UCSD-AML1 (cell line): Measurements from ENCODE around the gene SPON1.

Experiments used
- DNase-seq: peaks from one replicate; lab custom pipeline; 2025; ENCODE audit not compliant: unreplicated experiment; lab: John Stamatoyannopoulos, UW

The SPON1 gene

DNA sequence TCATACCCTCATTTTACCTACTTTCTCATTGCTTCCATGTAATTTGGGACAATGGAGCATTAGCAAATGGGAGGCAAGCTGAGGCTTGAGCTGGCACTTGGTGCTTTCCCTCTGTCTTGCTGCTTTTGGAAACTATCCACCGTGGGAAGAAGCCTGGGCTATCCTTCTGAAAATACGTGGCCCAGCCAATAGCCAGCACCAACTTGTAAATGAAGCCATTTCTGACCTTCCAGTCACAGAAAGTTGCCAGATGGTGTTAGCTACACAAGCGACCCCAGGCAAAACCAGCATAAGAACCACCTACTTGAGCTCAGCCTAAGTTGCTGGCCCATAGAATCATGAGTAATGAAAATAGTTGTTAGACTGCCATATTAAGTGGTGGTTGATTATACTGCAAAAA lies 18.5 kb upstream of the SPON1 start:
- no peak for DNase-seq

- no peak for DNase-seq
Measured at GRCh38 chr11:13944911-13945425, 17.6 kb upstream of the SPON1 start.

- no peak for DNase-seq
Measured at GRCh38 chr11:13947379-13947778, 15.1 kb upstream of the SPON1 start.

DNA sequence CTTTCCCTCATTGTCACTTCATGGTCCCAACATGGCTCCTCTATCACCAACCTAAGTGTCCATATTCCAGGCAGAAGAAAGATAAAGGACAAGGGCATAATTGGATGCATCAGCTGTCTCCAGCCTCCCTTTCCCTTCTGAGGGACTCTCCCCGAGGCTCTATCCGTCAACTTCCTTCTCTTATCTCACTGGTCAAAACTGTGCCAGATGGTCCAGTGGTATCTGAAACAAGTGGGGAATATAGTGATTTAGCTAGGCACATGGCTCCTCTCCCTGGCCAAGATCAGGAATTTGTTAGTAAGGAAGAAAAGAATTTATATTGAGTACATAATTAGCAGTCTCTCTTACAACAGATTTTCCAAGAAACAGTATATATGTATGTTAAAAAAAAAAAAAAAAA lies 12.6 kb upstream of the SPON1 start:
- no peak for DNase-seq

GRCh38 chr11:13952221-13952620 lies 10.3 kb upstream of the SPON1 start:
- DNase-seq, result no peak

DNA sequence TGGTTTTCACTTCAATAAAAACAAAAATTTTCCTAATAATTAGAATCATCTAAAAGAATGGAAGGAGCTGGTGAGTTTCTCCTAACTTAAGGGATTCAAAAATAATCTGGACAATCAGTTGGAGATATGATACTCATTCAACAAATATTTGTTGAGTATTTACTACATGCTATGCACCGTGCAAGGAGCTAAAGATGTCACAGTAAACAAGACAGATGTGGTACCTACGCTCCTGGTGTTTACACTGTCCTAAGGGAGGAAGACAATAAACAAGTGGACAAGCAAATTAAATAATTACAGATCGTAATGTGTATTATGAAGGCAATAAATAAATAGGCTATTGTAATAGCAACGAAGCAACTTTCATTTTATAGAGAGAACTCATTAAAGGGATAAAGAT lies 9.9 kb upstream of the SPON1 start:
- no peak for DNase-seq

- DNase-seq, result no peak
Measured at GRCh38 chr11:13954591-13954990, 7.9 kb upstream of the SPON1 start.

DNA sequence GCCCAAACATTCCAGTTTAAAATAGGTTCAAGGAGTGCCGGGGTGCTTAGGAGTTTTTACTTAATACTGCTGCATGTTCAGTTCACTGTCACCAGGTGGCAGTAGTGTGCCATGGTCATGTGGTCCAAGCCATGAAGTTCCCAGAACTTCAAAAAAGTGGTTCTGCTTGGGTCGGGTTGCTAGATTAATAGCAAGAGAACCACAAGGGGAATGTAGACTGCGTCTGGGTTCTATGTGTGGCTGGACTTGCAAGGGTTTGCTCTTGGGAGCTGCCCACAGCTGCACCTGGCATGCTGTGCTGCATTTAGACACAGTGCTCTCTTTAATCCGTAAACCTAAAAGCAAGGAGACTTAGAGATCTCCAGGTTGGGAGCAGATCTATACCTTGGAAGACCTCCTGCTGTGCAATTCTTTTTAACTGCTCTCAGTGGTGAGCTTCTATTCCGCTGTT lies 6.5 kb upstream of the SPON1 start:
- DNase-seq, result no peak

DNA sequence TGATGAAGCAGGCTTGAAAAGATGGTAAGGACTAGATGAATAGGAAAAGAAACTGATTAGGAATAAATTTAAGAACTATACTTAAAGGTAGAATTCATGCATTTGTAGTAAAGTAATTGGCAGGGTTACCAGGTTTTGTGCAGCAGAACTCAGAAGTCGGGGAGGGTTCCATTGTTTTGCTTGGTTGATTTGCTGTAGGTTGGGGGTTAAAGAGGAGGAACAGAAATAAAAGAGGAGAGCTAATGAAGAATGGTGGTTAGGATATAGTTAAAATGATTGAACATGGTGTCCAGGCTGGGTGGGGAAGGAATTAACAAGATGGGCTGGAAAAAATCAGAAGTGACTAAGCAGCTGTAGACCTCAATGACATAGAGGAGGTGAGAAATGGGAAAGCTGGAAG lies 5.5 kb upstream of the SPON1 start:
- DNase-seq, result no peak

DNA sequence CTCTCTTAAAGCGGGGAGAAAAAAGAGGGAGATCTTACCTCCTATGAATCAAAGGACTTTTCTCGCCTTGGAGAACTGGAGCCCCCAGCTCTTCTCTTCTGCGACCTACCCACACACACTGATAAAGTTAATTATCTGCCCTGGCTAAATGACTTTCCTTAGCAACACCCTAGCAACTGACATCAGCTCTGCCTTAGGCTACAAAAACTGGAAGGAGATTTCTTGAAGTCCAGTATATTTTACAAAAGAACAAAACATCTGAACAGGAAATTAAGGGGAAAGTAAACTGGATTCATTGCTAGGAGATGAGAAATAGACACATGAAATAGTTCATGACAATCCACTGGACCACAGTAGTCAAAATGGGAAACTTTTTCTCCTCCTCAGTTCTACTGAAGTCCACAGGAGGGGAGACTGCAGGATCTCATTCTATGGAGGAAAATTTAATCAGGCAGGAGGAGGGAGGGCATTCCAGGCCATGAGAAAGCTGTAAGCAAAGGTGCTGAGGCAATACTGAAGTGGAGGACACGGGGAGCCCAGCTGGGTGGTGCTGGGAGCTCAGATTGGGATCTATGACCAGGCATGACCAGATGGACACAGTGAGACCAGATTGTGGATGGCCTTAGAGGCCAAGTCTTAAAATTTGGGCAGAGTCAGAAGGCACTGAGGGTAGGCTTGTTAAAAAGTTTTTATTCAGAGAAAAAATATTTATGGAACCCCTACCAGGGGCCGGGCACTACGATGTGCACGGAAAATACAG lies 3.7 kb upstream of the SPON1 start:
- no peak for DNase-seq

- no peak for DNase-seq
Measured at GRCh38 chr11:13962198-13962561, 343 bp upstream of the SPON1 start.

GRCh38 chr11:13963169-13963948 lies 836 bp downstream of the SPON1 start:
- DNase-seq, result no peak

DNA sequence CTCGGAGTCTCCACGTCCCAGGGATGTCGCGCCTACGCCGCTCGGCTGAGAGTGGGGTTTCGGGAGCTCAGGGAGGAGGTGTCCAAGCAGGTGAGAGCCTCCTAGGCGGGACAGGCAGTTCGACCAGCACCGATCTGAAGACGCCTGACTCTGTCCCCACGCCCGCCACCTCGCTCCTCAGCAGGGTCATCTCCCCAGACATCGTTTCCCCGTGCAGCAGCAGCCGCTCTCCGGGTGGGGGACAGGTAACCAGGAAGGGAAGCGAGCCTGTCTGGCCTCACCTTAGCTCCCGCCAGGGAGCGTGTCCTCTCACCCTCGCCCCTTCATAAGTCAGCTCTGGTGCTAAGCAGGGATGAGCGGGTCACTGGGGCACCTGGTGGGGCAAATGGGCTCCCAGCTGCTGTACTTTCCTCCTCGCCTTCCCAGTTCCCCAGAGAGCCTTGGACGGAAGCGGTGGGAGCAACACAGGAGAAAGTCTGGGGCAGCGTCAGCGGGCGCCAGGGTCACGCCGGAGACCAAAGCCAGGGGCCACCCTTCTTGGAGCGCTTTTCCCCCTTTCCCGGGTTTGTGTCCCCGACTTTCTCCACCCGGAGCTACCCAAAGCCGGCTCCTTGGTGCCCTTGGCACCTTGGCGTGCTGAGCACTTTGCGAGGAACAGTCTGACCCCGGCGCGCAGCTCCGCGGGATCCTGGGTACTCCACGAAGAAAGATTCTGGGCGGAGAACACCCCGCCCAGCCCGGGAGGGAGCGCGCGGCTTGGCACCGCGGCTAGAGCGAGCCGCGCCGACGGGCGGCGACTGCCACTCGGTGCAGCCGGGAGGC lies 1.6 kb downstream of the SPON1 start:
- DNase-seq, result no peak

DNA sequence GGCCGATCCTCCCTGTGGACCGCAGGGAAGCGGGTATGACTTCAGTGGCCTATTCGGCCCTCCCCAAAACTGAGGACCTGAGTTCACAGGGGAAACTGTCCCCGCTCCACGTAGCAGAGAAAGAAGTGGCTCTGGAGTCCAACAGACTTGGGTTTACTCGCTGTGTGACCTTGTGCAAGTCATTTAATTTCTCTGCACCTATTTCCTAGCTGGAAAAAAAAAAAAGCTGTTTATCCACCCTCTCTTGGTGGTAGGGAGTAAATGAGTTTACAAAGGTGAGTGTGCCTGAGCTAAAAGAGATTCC lies 2.2 kb downstream of the SPON1 start:
- DNase-seq, result no peak

DNA sequence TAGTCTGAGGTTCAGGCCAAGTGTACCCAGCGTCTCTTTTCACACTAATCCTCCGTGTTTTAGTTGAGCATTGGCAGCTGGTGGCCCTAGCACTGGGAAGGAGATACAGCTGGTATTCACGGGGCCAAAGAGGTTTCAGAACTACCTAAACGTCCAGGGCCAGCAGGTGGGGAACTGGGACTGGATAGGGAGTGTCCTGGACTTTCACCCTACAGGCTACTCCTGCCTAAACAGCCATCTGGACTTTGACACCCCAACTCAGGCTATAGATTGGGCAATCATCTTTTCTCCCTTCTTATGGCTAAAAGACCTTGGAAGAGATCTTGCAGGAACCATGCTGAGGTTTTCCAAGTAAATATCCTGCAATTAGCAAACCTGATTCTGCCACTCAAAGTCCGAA lies 2.8 kb downstream of the SPON1 start:
- DNase-seq, result no peak

DNA sequence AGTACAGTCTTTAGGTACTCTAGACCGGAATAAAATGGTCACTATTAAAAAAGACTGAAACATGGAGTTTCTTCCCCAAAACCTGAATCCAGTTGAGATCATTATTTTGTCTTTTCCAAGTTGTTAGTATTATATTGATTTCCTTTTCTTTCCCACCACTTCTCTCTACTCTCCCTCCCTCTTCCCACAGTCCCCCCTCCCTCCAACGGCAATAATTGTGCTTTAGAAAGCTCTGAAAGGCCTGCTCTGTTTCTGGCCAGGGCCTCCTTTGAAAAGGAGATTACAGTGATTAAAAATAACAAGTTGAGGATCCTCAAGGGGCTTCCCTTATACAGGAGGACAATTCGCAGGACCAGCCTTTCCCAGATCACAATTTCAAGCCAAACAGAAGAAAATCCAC lies 3.5 kb downstream of the SPON1 start:
- no peak for DNase-seq

DNA sequence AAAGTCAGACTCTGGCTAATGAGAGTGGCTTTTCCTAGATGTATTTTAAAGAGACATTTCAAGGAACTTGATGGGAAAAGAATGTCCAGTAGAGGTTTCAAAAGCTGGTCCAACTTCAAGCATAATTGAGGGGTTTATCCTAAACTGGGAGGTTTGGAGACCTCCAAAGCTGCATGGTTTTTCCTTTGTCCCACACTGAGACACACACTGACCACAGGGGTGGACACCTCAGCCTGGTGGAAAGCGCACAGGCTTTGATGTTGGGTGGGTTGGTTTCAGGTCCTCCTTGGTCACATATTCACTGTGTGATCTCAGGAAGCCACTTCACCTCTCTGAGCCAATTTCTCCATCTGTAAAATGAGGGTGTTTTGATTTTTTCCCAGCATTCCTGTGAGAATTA lies 4.0 kb downstream of the SPON1 start:
- DNase-seq, result no peak

DNA sequence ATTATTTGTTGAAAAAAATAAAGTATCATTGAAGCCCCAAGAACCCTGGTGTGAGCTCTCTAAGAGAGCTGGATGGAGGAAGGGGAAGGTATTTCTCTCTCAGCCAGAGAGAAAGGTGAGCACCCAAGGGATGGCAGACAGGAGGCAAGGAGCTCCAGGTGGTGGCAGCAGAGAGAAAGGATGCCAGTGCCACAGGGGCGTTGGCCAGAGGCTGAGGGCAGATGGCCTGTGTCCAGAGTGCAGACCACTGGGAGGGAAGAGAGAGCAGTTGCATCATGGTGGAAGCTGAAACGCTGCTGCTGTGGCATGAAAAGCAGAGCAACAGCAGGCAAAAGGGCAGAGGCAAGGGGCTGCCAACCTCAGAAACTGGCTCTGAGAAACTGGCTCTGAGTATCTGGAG lies 8.5 kb downstream of the SPON1 start:
- no peak for DNase-seq

- DNase-seq, result no peak
Measured at GRCh38 chr11:13972043-13972910, 9.8 kb downstream of the SPON1 start.

DNA sequence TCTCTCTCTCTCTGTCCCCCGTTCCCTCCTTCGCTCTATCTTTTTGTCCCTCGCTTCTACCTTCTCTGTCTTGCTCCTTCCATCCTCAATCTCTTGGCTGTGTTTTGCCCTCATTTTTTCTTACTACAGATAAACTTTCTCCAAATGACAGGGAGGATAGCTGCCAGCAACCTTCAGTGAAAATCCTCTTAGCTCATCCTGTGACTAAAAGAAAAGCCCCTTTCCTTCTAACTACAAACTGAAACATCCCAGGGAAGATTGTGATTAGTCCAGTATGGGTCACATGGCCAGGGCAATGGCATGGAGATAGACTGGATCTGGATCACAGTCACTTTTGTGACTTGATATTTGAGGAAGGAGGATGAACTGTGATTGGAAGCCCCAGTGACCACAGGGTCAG lies 10.4 kb downstream of the SPON1 start:
- DNase-seq, result no peak

DNA sequence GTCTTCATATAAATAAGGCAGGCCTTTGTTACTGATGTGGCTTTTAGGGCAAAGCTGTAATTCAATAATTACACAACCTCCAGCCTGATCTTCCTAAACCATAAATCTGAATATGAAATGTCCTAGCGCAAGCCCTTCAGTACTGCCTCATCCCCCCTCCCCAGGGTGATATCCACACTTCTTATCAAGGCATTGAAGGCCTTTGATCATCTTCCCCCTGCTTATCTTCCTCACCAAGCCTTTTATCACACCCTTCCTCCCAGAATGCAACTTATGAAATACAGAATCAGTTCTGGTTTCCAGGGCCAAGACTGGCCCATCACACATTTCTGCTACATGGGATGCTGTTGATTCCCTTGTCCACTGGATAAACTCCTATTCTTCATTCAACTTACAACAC lies 12.1 kb downstream of the SPON1 start:
- no peak for DNase-seq
